ENCODE measurements around the gene ACTRT2. TPM values are rescaled to one million over a fixed set of nuclear protein-coding genes. Genes with fewer than 3 reads are reported as not detected.

The ACTRT2 gene
- total RNA-seq, 1 donor from 2014 or later, result not detected

GRCh38 chr1:3065797-3066196, 44.5 kb downstream of the ACTRT2 start:
- DNase-seq (ENCODE audit: extremely low read depth, low read depth, low spot score), result no peak

- DNase-seq (ENCODE audit: extremely low read depth, low read depth, low spot score), result no peak
Measured at GRCh38 chr1:3066250-3066711, 45.0 kb downstream of the ACTRT2 start.

- no peak for DNase-seq (ENCODE audit: extremely low read depth, low read depth, low spot score)
Measured at GRCh38 chr1:3066826-3067225, 45.6 kb downstream of the ACTRT2 start.

GRCh38 chr1:3067301-3067670, 46.0 kb downstream of the ACTRT2 start:
- no peak for DNase-seq (ENCODE audit: extremely low read depth, low read depth, low spot score)

- no peak for DNase-seq (ENCODE audit: extremely low read depth, low read depth, low spot score)
Measured at GRCh38 chr1:3067671-3068563, 46.6 kb downstream of the ACTRT2 start.

- no peak for DNase-seq (ENCODE audit: extremely low read depth, low read depth, low spot score)
Measured at GRCh38 chr1:3068564-3069431, 47.5 kb downstream of the ACTRT2 start, which contains the start of gene PRDM16. Gene PRDM16 (plus strand): TSS chr1:3069203. CDS start chr1:3069260, 57 bp downstream.

- no peak for DNase-seq (ENCODE audit: extremely low read depth, low read depth, low spot score)
Measured at GRCh38 chr1:3069491-3070308, 48.4 kb downstream of the ACTRT2 start.

- no peak for DNase-seq (ENCODE audit: extremely low read depth, low read depth, low spot score)
Measured at GRCh38 chr1:3070309-3070643, 49.0 kb downstream of the ACTRT2 start.

GRCh38 chr1:3070644-3071564, 49.6 kb downstream of the ACTRT2 start:
- no peak for DNase-seq (ENCODE audit: extremely low read depth, low read depth, low spot score)

- DNase-seq (ENCODE audit: extremely low read depth, low read depth, low spot score), result no peak
Measured at GRCh38 chr1:3071565-3072390, 50.5 kb downstream of the ACTRT2 start.

Other genes starting within 250 kb of the ACTRT2 start
- 0.10 and 0.18 TPM in 2 replicates for gene TTC34, start 219.8 kb upstream of the ACTRT2 start, total RNA-seq
- 0.12 TPM in 1 of 2 replicates, not detected in the other for gene PRDM16, start 47.7 kb downstream of the ACTRT2 start, total RNA-seq

Measured in glomerular endothelial cell (primary cell).